Hematopoietic multipotent progenitor cell (in vitro differentiated cells): ENCODE data around the gene NHEJ1. TPM values are rescaled to one million over a fixed set of nuclear protein-coding genes. Genes with fewer than 3 reads are reported as not detected.
A peak's percentile ranks its signal among the peaks of the same experiment; 100 is the strongest.

ENCODE experiments used
- DNase-seq, 3 donors: peaks; one replicate each; pipeline ENCODE4 v3.0.0-alpha.2; 2011 to 2015; ENCODE audit warnings: low read depth in 2 of 3, low spot score in 2 of 3
- small RNA-seq: library from RNA; depleted of rRNA; stranded (forward); fragments of <200 nt; gene quantifications from one replicate; pipeline ENCODE3, GENCODE V24; 2012
- total RNA-seq: library from RNA; depleted of rRNA; stranded (reverse); fragments of >200 nt; gene quantifications from one replicate; pipeline ENCODE4 v1.2.3, GENCODE V29; 2012

Gene NHEJ1
- total RNA-seq, 1 donor, result 27.2 TPM

DNA sequence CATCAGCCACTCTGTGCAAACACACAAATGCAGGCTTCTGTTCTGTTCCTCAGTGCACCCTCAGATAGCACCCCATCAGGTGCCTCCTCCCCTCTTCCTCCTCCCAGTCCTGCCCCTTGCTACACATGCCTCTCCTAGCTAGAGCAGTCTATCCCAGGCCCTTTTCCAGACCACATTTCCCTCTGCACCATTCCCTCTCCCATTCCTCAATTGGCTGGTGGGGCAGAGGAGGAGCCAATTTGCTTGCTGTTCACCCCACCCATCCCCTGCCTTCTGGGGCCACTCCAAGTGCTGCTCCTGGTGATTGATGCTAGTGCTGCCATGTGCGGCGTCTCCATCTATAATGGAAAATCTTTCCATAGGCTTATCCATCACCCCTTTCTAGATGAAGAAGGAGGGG is 124.7 kb downstream of the NHEJ1 start:
- no peak for DNase-seq

DNA sequence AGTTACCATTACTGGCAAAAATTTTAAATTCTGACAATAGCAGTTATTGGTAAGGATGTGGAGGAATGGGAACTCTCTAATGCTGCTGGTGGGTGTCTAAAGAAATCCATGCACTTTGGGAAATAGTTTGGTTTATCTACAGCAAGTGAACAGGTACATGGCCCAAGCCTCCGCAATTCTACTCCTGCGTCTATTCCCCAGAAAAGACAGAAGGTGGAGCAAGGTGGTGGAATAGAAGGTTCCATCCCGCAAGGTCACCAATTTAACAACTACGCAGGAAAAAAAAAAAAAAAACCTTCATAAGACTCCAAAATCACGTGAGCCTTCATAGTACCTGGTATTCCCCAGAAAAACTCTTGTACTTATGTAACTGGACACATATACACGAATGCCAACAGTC is 125.8 kb downstream of the NHEJ1 start:
- no peak for DNase-seq

- no peak for DNase-seq
These were observed 128.4 kb downstream of the NHEJ1 start for GRCh38 chr2:219032051-219032745.

DNA sequence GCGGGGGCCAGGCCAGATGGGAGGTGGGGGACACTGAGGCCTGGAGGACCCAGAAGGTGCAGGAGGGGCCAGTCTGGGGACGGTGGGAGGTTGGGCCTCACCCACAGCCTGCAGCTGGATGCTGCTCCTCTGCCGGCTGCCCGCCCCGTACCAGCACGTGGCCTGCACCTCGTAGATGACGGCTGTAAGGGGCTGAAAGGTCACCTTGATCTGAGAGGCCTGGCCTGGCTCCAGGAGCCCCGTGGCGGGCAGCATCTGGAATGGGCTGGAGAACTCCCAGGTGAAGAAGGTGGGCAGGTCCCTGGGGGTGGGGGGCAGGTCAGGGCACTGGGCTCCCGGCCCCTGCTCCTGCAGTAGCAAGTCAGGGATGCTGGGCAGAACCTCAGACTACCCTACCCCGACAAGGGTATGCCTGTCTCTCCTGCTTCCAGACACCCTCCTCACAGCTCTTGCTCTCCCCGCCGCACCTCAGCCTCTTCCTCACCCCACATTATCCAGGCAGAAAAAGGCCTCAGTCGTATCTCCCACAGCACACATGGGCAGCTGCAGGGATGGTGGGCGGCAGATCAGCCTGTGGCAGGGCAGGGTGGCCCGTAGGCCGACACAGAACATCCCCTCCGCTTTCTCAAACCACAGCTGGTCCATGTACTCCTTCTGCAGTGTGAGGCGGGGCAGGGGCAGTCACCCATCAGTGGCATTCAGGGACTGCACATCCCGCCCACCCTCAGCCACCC is 129.4 kb downstream of the NHEJ1 start:
- DNase-seq, result no peak

DNA sequence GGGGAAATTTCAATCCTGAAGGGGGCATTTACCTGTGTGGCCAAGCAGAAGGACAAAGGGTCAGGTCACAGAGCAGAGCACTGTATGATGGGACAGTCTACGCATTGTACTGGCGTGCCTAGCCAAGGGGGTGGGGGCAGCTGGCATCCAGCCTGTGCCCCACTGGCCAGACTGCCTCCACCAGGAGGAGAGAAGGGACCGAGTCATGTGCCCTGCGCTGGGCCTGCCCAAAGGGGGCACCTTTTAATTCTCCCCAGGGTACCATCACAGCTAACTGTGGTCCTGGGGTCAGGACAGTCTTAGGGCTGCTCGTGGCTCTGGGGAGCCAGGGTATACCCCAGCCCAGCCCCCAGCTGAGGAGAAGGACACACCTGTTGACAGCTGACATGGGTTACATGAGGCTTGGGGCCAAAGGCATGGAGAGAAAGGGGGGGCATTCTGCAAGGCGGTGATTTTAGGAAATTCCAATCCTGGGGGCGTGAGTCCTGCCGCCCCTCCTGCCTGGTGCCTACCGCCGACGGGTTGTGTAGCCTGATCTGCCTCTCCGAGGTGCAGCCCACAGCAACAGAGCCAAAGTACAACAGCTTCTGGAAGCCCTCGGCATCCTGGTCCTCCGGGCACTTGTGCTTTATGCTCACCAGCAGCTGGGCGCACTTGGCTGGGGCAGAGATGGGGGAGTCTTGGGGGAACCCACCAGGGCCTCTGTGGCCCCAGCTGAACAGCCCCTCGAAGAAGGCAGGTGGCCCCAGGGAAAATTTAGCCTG is 130.3 kb downstream of the NHEJ1 start:
- DNase-seq, result no peak

- peak; percentile 61 to 83 (median 67) for DNase-seq
These were observed 130.8 kb downstream of the NHEJ1 start for GRCh38 chr2:219029829-219030165.

- no peak for DNase-seq
These were observed 131.4 kb downstream of the NHEJ1 start for GRCh38 chr2:219028996-219029828.

- DNase-seq, result no peak
These were observed 132.5 kb downstream of the NHEJ1 start for GRCh38 chr2:219028141-219028540.

DNA sequence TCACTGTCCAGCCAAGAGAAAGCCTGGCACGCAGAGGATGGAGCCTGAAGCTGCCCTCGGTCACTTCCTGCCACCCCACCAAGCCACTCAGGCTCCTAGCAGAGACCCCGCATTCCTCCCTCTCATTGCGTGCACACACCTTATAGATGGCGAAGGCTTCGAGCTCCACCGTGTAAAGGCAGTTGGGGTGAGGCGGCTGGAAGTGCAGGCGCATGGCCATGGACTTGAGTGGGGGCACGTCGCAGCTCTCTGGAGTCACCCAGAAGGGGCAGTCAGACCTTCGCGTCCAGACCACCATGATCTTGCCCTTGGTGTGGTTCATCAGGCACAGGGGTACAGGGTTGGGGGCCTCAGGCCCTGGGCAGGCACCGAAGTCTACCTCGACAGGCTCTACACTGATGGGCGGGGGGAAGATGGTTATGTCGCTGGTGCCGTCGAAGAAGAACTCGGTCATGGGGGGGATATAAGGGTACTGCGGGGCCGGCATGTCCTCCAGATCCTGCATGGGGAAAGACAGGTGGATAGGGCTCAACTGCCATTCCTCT is 133.0 kb downstream of the NHEJ1 start:
- DNase-seq, result no peak

DNA sequence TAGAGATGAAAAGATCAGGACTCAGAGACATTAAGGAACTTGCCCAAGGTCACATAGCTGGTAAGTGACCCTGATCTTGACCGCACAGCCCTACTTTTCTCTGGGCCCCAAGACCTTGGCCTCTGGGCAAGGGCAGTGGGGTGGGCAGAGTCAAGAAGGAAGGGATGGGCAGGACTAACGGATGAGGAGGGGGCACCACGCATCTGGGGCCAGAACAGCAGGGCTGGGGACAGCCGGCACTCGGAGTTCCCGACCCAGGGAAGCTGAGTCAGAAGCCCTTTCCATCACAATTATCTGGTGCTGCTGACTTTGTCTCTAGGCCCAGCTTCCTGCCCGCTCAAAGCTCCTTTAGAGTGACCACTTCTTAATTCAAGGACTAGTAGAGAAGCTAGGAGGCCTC is 133.7 kb downstream of the NHEJ1 start:
- no peak for DNase-seq

DNA sequence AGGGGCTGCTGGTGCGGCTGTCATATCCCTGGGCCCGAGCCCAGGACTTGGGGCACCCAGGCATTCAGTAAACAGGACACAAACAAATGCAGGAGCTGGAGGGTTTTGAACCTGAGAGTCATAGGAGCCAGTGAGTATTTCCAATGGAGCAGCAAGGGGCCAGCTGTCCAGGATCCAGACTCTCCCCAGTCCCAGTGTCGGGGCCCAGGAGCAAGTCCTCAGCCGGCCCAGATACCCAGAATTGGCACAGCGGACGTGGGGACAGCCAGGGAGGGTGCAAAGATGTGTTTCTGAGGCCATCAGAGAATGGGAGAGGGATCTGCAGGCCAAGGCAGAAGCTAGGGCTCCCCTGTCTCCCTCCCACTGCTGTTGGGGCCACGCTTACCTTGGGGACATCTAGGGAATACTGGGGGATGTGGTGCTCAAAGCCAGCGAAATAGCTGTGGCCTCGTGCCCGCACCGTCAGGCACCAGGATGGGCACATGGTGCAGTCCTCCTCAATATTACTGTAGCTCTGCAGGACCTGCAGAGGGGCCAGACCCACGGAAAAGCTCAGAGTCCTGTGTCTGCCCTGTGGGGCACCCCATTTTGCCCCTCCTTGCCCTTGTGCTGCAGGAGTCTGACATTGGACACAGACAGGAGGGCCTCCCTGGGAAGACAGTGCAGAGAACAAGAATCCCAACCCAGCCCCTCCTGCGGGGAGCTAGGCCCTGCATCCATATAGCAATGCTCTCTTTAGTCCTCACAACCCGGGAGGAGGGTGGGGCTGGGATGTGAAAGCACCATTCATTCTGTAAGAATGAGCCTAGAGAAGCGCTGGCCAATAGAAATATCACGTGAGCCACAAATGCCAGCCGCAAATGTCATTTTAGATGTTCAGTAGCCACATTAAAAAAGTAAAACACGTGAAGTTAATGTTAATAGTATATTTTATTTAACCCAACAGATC is 134.7 kb downstream of the NHEJ1 start:
- no peak for DNase-seq

Small RNAs within 50 kb of the gene (small RNA-seq; reads per million reads assigned to genes)
- gene MIR3131 (not detected), gene RN7SL764P (not detected)

Other genes starting within 250 kb of the NHEJ1 start
- gene CDK5R2, start 201.1 kb downstream of the NHEJ1 start, total RNA-seq, result under 0.01 TPM
- gene FEV, start 175.6 kb downstream of the NHEJ1 start, total RNA-seq, result not detected
- not detected for gene CRYBA2, start 167.4 kb downstream of the NHEJ1 start, total RNA-seq
- gene CFAP65, start 119.3 kb downstream of the NHEJ1 start, total RNA-seq, result not detected
- gene IHH, start 99.9 kb downstream of the NHEJ1 start, total RNA-seq, result 0.27 TPM
- gene SLC23A3, start 9.2 kb upstream of the NHEJ1 start, total RNA-seq, result 0.27 TPM
- gene CNPPD1, start 16.1 kb upstream of the NHEJ1 start, total RNA-seq, result 60.1 TPM
- gene RETREG2, start 17.5 kb upstream of the NHEJ1 start, total RNA-seq, result 108 TPM
- 87.8 TPM for gene ZFAND2B, start 46.0 kb upstream of the NHEJ1 start, total RNA-seq
- gene ABCB6, start 58.1 kb upstream of the NHEJ1 start, total RNA-seq, result 11.3 TPM
- 56.8 TPM for gene ATG9A, start 68.8 kb upstream of the NHEJ1 start, total RNA-seq
- gene ANKZF1, start 69.0 kb upstream of the NHEJ1 start, total RNA-seq, result 38.5 TPM
- gene GLB1L, start 84.6 kb upstream of the NHEJ1 start, total RNA-seq, result 21.8 TPM
- gene STK16, start 84.7 kb upstream of the NHEJ1 start, total RNA-seq, result 39.6 TPM
- not detected for gene TUBA4B, start 92.4 kb upstream of the NHEJ1 start, total RNA-seq
- gene TUBA4A, start 93.1 kb upstream of the NHEJ1 start, total RNA-seq, result 22.9 TPM
- gene DNAJB2, start 118.6 kb upstream of the NHEJ1 start, total RNA-seq, result 24.8 TPM
- under 0.01 TPM for gene PTPRN, start 148.6 kb upstream of the NHEJ1 start, total RNA-seq
- not detected for gene RESP18, start 171.9 kb upstream of the NHEJ1 start, total RNA-seq
- gene DNPEP, start 227.1 kb upstream of the NHEJ1 start, total RNA-seq, result 118 TPM